HEK293 (cell line): Measurements from ENCODE around the gene TMUB1.

Source experiments
- FEZF1 ChIP-seq: fragments of 450-650 bp; formaldehyde crosslinking; IDR thresholded peaks from 2 replicates; pipeline ENCODE4 v1.5.1; 2016; ENCODE audit warnings: missing biosample characterization, missing genetic modification characterization
- GLIS1 ChIP-seq: fragments of 450-650 bp; formaldehyde crosslinking; IDR thresholded peaks from 2 replicates; pipeline ENCODE4 v1.5.1; 2016; ENCODE audit warnings: missing biosample characterization, missing genetic modification characterization
- KLF10 ChIP-seq: fragments of 450-650 bp; IDR thresholded peaks from 2 replicates; pipeline ENCODE4 v1.5.1; 2018; ENCODE audit warnings: missing biosample characterization, mild to moderate bottlenecking, missing genetic modification characterization
- OSR2 ChIP-seq: fragments of 450-650 bp; formaldehyde crosslinking; IDR thresholded peaks from 2 replicates; pipeline ENCODE4 v1.5.1; 2016; ENCODE audit warnings: missing biosample characterization, missing genetic modification characterization
- SP2 ChIP-seq: fragments of 450-650 bp; formaldehyde crosslinking; IDR thresholded peaks from 2 replicates; pipeline ENCODE4 v1.5.1; 2016; ENCODE audit warnings: missing biosample characterization, missing genetic modification characterization
- SP7 ChIP-seq: fragments of 450-650 bp; formaldehyde crosslinking; IDR thresholded peaks from 2 replicates; pipeline ENCODE4 v1.5.1; 2016; ENCODE audit warnings: missing biosample characterization, missing genetic modification characterization
- YY1 ChIP-seq: fragments of 450-650 bp; formaldehyde crosslinking; IDR thresholded peaks from 2 replicates; pipeline ENCODE4 v1.5.1; 2018; ENCODE audit warnings: missing biosample characterization, missing genetic modification characterization
- YY2 ChIP-seq: fragments of 450-650 bp; formaldehyde crosslinking; IDR thresholded peaks from 2 replicates; pipeline ENCODE4 v1.5.1; 2016; ENCODE audit warnings: missing biosample characterization, missing genetic modification characterization
- ZBTB17 ChIP-seq: fragments of 450-650 bp; formaldehyde crosslinking; IDR thresholded peaks from 2 replicates; pipeline ENCODE4 v1.5.1; 2016; ENCODE audit warnings: missing biosample characterization, missing genetic modification characterization
- ZBTB20 ChIP-seq: fragments of 450-650 bp; formaldehyde crosslinking; IDR thresholded peaks from 2 replicates; pipeline ENCODE4 v1.5.1; 2016; ENCODE audit warnings: missing biosample characterization, missing genetic modification characterization
- ZBTB21 ChIP-seq: fragments of 450-650 bp; formaldehyde crosslinking; IDR thresholded peaks from 2 replicates; pipeline ENCODE4 v1.5.1; 2017; ENCODE audit warnings: missing biosample characterization, missing genetic modification characterization
- ZFP69B ChIP-seq: fragments of 450-650 bp; formaldehyde crosslinking; IDR thresholded peaks from 2 replicates; pipeline ENCODE4 v1.5.1; 2016; ENCODE audit warnings: missing biosample characterization, missing genetic modification characterization
- ZNF10 ChIP-seq: fragments of 450-650 bp; formaldehyde crosslinking; IDR thresholded peaks from 2 replicates; pipeline ENCODE4 v1.5.1; 2017; ENCODE audit warnings: missing biosample characterization, missing genetic modification characterization
- ZNF112 ChIP-seq: fragments of 450-650 bp; formaldehyde crosslinking; IDR thresholded peaks from 2 replicates; pipeline ENCODE4 v1.5.0; 2017; ENCODE audit warnings: missing biosample characterization, missing genetic modification characterization
- ZNF114 ChIP-seq: fragments of 450-650 bp; formaldehyde crosslinking; IDR thresholded peaks from 2 replicates; pipeline ENCODE4 v1.5.0; 2017; ENCODE audit warnings: missing biosample characterization, missing genetic modification characterization
- ZNF157 ChIP-seq: fragments of 450-650 bp; formaldehyde crosslinking; IDR thresholded peaks from 2 replicates; pipeline ENCODE4 v1.5.1; 2016; ENCODE audit warnings: missing biosample characterization, missing genetic modification characterization
- ZNF174 ChIP-seq: fragments of 450-650 bp; formaldehyde crosslinking; IDR thresholded peaks from 2 replicates; pipeline ENCODE4 v1.5.0; 2017; ENCODE audit warnings: missing biosample characterization, mild to moderate bottlenecking, missing genetic modification characterization
- ZNF221 ChIP-seq: fragments of 450-650 bp; formaldehyde crosslinking; IDR thresholded peaks from 2 replicates; pipeline ENCODE4 v1.5.1; 2017; ENCODE audit warnings: missing biosample characterization, missing genetic modification characterization, borderline replicate concordance
- ZNF248 ChIP-seq: fragments of 450-650 bp; formaldehyde crosslinking; IDR thresholded peaks from 2 replicates; pipeline ENCODE4 v1.5.1; 2017; ENCODE audit warnings: missing biosample characterization, missing genetic modification characterization
- ZNF426 ChIP-seq: fragments of 450-650 bp; formaldehyde crosslinking; IDR thresholded peaks from 2 replicates; pipeline ENCODE4 v1.5.1; 2017; ENCODE audit warnings: missing biosample characterization, missing genetic modification characterization, mild to moderate bottlenecking, inconsistent platforms, moderate library complexity
- ZNF433 ChIP-seq: fragments of 450-650 bp; formaldehyde crosslinking; IDR thresholded peaks from 2 replicates; pipeline ENCODE4 v1.5.1; 2016; ENCODE audit warnings: missing biosample characterization, missing genetic modification characterization, low read depth
- ZNF501 ChIP-seq: fragments of 450-650 bp; formaldehyde crosslinking; IDR thresholded peaks from 2 replicates; pipeline ENCODE4 v1.5.1; 2016; ENCODE audit warnings: missing biosample characterization, missing genetic modification characterization
- ZNF510 ChIP-seq: fragments of 450-650 bp; formaldehyde crosslinking; IDR thresholded peaks from 2 replicates; pipeline ENCODE4 v1.5.1; 2018; ENCODE audit warnings: mild to moderate bottlenecking, missing genetic modification characterization, missing biosample characterization; ENCODE audit not compliant: insufficient replicate concordance
- ZNF529 ChIP-seq: fragments of 450-650 bp; formaldehyde crosslinking; IDR thresholded peaks from 2 replicates; pipeline ENCODE4 v1.5.1; 2017; ENCODE audit warnings: missing genetic modification characterization, missing biosample characterization; ENCODE audit not compliant: insufficient replicate concordance
- ZNF610 ChIP-seq: fragments of 450-650 bp; formaldehyde crosslinking; IDR thresholded peaks from 2 replicates; pipeline ENCODE4 v1.5.1; 2016; ENCODE audit warnings: missing biosample characterization, missing genetic modification characterization, borderline replicate concordance
- ZNF629 ChIP-seq: fragments of 450-650 bp; formaldehyde crosslinking; IDR thresholded peaks from 2 replicates; pipeline ENCODE4 v1.5.1; 2017; ENCODE audit warnings: missing biosample characterization, missing genetic modification characterization
- ZNF658 ChIP-seq: fragments of 450-650 bp; formaldehyde crosslinking; IDR thresholded peaks from 2 replicates; pipeline ENCODE4; 2016; ENCODE audit warnings: missing biosample characterization, missing genetic modification characterization
- ZNF707 ChIP-seq: fragments of 450-650 bp; formaldehyde crosslinking; IDR thresholded peaks from 2 replicates; pipeline ENCODE4 v1.5.1; 2016; ENCODE audit warnings: missing biosample characterization, missing genetic modification characterization
- ZNF792 ChIP-seq: fragments of 450-650 bp; formaldehyde crosslinking; IDR thresholded peaks from 2 replicates; pipeline ENCODE4 v1.5.1; 2016; ENCODE audit warnings: missing biosample characterization, missing genetic modification characterization
- TF ChIP-seq, protein P1 (sequence below): fragments of 450-650 bp; formaldehyde crosslinking; IDR thresholded peaks from 2 replicates; pipeline ENCODE4 v1.5.1; 2016; ENCODE audit warnings: missing biosample characterization, missing genetic modification characterization
- TF ChIP-seq, protein P2 (sequence below): fragments of 450-650 bp; formaldehyde crosslinking; conservative IDR thresholded peaks from 2 replicates; pipeline ENCODE4 v1.5.1; 2016; ENCODE audit warnings: low read depth, missing biosample characterization, missing genetic modification characterization
- TF ChIP-seq, protein P3 (sequence below): fragments of 450-650 bp; formaldehyde crosslinking; IDR thresholded peaks from 2 replicates; pipeline ENCODE4 v1.5.1; 2016; ENCODE audit warnings: missing biosample characterization, missing genetic modification characterization
- TF ChIP-seq, protein P4 (sequence below): fragments of 450-650 bp; IDR thresholded peaks from 2 replicates; pipeline ENCODE4 v1.5.1; 2018; ENCODE audit warnings: missing biosample characterization, missing genetic modification characterization

Gene TMUB1

DNA sequence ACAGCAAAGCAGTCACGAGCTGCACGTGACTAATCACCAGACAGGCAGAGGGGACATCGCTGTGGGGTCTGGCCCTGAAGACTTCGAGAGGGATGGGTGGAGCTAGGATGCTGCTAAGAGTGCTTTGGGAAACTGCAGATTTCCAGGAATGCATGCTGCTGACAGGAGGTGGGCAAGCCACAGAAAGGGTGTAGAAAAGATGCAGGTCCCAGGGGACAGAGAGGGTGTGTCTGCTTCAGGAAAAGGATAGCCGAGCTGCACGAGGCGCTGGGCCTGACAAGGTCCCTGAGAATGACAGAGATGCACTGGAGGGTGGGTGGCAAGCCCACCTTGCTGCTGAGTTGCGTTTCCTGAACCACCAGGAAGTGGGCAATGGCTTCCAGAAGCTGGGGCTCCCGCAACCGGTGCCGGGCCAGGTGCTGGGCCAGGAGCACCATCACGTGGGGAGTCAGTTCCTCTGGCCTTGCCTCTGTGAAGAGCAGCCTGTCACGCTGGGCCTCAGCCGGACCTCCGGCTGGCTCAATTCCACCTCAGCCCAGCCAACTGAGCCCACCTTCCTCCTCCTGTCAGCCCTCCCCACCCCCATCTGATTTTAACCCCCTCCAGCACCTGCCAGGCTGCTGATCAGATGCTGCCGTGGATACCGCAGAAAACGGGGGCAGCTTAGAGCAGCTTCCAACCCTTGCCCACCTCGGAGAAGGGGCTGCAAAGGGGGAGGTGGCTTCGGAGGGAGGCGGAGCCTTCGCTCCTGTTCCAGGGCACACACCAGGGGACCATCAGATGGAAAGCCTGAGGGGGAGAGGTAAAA, 4.9 kb downstream of the TMUB1 start (continued):
- TF ChIP-seq ZNF707 (tag by site-specific recombination) (no peak), ZNF248 (tag by site-specific recombination) (no peak), ZBTB21 (tag by site-specific recombination) (no peak), FEZF1 (no peak), ZNF501 (tag by site-specific recombination) (no peak), ZNF510 (no peak), ZNF658 (tag by site-specific recombination) (no peak), ZNF112 (tag by site-specific recombination) (no peak), GLIS1 (tag by site-specific recombination) (peak; percentile 70), ZNF433 (tag by site-specific recombination) (no peak), ZBTB17 (tag by site-specific recombination) (peak; percentile 98), ZNF529 (tag by site-specific recombination) (no peak), ZNF157 (no peak), ZNF114 (no peak), SP7 (peak; percentile 81; the same call in 1 of the 2 replicates), ZNF426 (tag by site-specific recombination) (no peak), ZBTB20 (tag by site-specific recombination) (peak; percentile 48; the same call in 1 of the 2 replicates), ZNF10 (peak; percentile 63; the same call in 1 of the 2 replicates), ZNF221 (tag by site-specific recombination) (no peak), ZNF610 (no peak), OSR2 (tag by site-specific recombination) (0 out of 2 replicates have a peak, but pooled peaks have one; percentile 14), ZNF174 (no peak), SP2 (tag by site-specific recombination) (peak; percentile 35; the same call in 1 of the 2 replicates), KLF10 (tag by site-specific recombination) (peak; percentile 84), ZFP69B (no peak), ZNF629 (no peak; the same call in 1 of the 2 replicates), YY2 (tag by site-specific recombination) (no peak), YY1 (tag by site-specific recombination) (no peak), ZNF792 (no peak)
- TF ChIP-seq, protein P1, sequence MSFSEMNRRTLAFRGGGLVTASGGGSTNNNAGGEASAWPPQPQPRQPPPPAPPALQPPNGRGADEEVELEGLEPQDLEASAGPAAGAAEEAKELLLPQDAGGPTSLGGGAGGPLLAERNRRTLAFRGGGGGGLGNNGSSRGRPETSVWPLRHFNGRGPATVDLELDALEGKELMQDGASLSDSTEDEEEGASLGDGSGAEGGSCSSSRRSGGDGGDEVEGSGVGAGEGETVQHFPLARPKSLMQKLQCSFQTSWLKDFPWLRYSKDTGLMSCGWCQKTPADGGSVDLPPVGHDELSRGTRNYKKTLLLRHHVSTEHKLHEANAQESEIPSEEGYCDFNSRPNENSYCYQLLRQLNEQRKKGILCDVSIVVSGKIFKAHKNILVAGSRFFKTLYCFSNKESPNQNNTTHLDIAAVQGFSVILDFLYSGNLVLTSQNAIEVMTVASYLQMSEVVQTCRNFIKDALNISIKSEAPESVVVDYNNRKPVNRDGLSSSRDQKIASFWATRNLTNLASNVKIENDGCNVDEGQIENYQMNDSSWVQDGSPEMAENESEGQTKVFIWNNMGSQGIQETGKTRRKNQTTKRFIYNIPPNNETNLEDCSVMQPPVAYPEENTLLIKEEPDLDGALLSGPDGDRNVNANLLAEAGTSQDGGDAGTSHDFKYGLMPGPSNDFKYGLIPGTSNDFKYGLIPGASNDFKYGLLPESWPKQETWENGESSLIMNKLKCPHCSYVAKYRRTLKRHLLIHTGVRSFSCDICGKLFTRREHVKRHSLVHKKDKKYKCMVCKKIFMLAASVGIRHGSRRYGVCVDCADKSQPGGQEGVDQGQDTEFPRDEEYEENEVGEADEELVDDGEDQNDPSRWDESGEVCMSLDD (tag by site-specific recombination): peak; percentile 35; the same call in 1 of the 2 replicates
- TF ChIP-seq, protein P2, sequence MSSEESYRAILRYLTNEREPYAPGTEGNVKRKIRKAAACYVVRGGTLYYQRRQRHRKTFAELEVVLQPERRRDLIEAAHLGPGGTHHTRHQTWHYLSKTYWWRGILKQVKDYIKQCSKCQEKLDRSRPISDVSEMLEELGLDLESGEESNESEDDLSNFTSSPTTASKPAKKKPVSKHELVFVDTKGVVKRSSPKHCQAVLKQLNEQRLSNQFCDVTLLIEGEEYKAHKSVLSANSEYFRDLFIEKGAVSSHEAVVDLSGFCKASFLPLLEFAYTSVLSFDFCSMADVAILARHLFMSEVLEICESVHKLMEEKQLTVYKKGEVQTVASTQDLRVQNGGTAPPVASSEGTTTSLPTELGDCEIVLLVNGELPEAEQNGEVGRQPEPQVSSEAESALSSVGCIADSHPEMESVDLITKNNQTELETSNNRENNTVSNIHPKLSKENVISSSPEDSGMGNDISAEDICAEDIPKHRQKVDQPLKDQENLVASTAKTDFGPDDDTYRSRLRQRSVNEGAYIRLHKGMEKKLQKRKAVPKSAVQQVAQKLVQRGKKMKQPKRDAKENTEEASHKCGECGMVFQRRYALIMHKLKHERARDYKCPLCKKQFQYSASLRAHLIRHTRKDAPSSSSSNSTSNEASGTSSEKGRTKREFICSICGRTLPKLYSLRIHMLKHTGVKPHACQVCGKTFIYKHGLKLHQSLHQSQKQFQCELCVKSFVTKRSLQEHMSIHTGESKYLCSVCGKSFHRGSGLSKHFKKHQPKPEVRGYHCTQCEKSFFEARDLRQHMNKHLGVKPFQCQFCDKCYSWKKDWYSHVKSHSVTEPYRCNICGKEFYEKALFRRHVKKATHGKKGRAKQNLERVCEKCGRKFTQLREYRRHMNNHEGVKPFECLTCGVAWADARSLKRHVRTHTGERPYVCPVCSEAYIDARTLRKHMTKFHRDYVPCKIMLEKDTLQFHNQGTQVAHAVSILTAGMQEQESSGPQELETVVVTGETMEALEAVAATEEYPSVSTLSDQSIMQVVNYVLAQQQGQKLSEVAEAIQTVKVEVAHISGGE (tag by site-specific recombination): no peak
- TF ChIP-seq, protein P3, sequence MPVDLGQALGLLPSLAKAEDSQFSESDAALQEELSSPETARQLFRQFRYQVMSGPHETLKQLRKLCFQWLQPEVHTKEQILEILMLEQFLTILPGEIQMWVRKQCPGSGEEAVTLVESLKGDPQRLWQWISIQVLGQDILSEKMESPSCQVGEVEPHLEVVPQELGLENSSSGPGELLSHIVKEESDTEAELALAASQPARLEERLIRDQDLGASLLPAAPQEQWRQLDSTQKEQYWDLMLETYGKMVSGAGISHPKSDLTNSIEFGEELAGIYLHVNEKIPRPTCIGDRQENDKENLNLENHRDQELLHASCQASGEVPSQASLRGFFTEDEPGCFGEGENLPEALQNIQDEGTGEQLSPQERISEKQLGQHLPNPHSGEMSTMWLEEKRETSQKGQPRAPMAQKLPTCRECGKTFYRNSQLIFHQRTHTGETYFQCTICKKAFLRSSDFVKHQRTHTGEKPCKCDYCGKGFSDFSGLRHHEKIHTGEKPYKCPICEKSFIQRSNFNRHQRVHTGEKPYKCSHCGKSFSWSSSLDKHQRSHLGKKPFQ (tag by site-specific recombination): no peak
- TF ChIP-seq, protein P4, sequence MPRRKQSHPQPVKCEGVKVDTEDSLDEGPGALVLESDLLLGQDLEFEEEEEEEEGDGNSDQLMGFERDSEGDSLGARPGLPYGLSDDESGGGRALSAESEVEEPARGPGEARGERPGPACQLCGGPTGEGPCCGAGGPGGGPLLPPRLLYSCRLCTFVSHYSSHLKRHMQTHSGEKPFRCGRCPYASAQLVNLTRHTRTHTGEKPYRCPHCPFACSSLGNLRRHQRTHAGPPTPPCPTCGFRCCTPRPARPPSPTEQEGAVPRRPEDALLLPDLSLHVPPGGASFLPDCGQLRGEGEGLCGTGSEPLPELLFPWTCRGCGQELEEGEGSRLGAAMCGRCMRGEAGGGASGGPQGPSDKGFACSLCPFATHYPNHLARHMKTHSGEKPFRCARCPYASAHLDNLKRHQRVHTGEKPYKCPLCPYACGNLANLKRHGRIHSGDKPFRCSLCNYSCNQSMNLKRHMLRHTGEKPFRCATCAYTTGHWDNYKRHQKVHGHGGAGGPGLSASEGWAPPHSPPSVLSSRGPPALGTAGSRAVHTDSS (tag by site-specific recombination): no peak
